ENCODE measurements around the gene SCN10A.

The SCN10A gene

GRCh38 chr3:38651153-38651789, 164.7 kb downstream of the SCN10A start:
- Histone ChIP-seq H3K27ac (no peak overlapping the region), H3K4me3 (peak overlapping the region; percentile 22)
- DNase-seq (ENCODE audit: low spot score): peak; percentile 72
- peak; percentile 87 for TF ChIP-seq CTCF (IDR thresholded peaks at IDR 0.05)

- H3K4me3 ChIP-seq: peak overlapping the region; percentile 80
- no peak overlapping the region for H3K27ac ChIP-seq
- TF ChIP-seq CTCF (IDR thresholded peaks at IDR 0.05): no peak
- DNase-seq (ENCODE audit: low spot score): no peak
Observed at GRCh38 chr3:38650248-38650951, 165.6 kb downstream of the SCN10A start.

- Histone ChIP-seq H3K27ac (no peak within 1 kb of the TSS), H3K4me3 (peak within 1 kb of the TSS; percentile 80)
- TF ChIP-seq CTCF (IDR thresholded peaks at IDR 0.05): no peak
- peak; percentile 68 for DNase-seq (ENCODE audit: low spot score)
Observed at GRCh38 chr3:38649500-38650247, 166.3 kb downstream of the SCN10A start, which contains the start of gene SCN5A. SCN5A (minus strand) TSS chr3:38649687; CDS start chr3:38633307, 16,380 bp downstream.

- peak; percentile 71 for DNase-seq (ENCODE audit: low spot score)
- H3K4me3 ChIP-seq: peak overlapping the region; percentile 80
- H3K27ac ChIP-seq: no peak overlapping the region
- no peak for TF ChIP-seq CTCF (IDR thresholded peaks at IDR 0.05)
Observed at GRCh38 chr3:38648659-38649499, 167.1 kb downstream of the SCN10A start.

- no peak for DNase-seq (ENCODE audit: low spot score)
- H3K27ac ChIP-seq: no peak overlapping the region
- peak overlapping the region; percentile 80 for H3K4me3 ChIP-seq
- no peak for TF ChIP-seq CTCF (IDR thresholded peaks at IDR 0.05)
Observed at GRCh38 chr3:38648024-38648658, 167.9 kb downstream of the SCN10A start.

Data from coronary artery (tissue), 2 donors.